Brain microvascular endothelial cell (primary cell): ENCODE data around the gene SLC25A27.

Experiments used
- DNase-seq: peaks from one replicate; pipeline ENCODE4 v3.0.0-alpha.2; 2020
- H3K27ac ChIP-seq: fragments of 250-450 bp; sonication (Bioruptor Pico); 2 replicates; pipeline ENCODE4 v1.5.1; 2020; ENCODE audit warnings: mild to moderate bottlenecking, moderate library complexity
- H3K27me3 ChIP-seq: fragments of 250-450 bp; sonication (Bioruptor Pico); replicated peaks from 2 replicates; pipeline ENCODE4 v1.5.1; 2020; ENCODE audit warnings: mild to moderate bottlenecking
- H3K36me3 ChIP-seq: fragments of 250-450 bp; sonication (Bioruptor Pico); replicated peaks from 2 replicates; pipeline ENCODE4 v1.5.1; 2020; ENCODE audit warnings: mild to moderate bottlenecking
- H3K4me3 ChIP-seq: 2 replicates; pipeline ENCODE4 v1.5.1; 2011; ENCODE audit warnings: low read depth, mild to moderate bottlenecking, control low read depth, low read length, moderate library complexity
- CTCF ChIP-seq: IDR thresholded peaks from 2 replicates; pipeline ENCODE4 v1.5.1; 2011; ENCODE audit warnings: low read depth, mild to moderate bottlenecking, moderate library complexity, low read length, control low read depth, inconsistent platforms; ENCODE audit errors: missing control alignments
- in situ Hi-C: cut with HindIII; loops from 2 replicates; pipeline ENCODE4 v1.10.0; 2017; ENCODE audit warnings: low sequenced_read_pairs, low pct_ligation_motif_present

The SLC25A27 gene

GRCh38 chr6:46632053-46632452 is 20.7 kb upstream of the SLC25A27 start:
- Histone ChIP-seq H3K27me3 (no peaks in the 10 kb centered on the region), H3K4me3 (no peak overlapping the region), H3K36me3 (no peaks in the 10 kb centered on the region), H3K27ac (no peak overlapping the region)
- no peak for TF ChIP-seq CTCF
- in situ Hi-C loops = no loop called here
- no peak for DNase-seq

- no peak for DNase-seq
- no peak overlapping the region for H3K4me3 ChIP-seq
- no peaks in the 10 kb centered on the region for H3K36me3 ChIP-seq
- TF ChIP-seq CTCF = no peak
- H3K27me3 ChIP-seq = no peaks in the 10 kb centered on the region
- no peak overlapping the region for H3K27ac ChIP-seq
- in situ Hi-C loops = no loop called here
Measured at GRCh38 chr6:46635462-46635861, 17.3 kb upstream of the SLC25A27 start.

GRCh38 chr6:46637145-46637544 is 15.6 kb upstream of the SLC25A27 start:
- Histone ChIP-seq H3K36me3 (no peaks in the 10 kb centered on the region), H3K27ac (no peak overlapping the region)
- TF ChIP-seq CTCF = no peak

GRCh38 chr6:46637933-46638332 is 14.8 kb upstream of the SLC25A27 start:
- Histone ChIP-seq H3K4me3 (no peak overlapping the region), H3K27ac (no peak overlapping the region), H3K27me3 (no peaks in the 10 kb centered on the region), H3K36me3 (no peaks in the 10 kb centered on the region)
- in situ Hi-C loops = no loop called here
- no peak for TF ChIP-seq CTCF
- no peak for DNase-seq

More at GRCh38 chr6:46637145-46637544, 15.6 kb upstream of the SLC25A27 start:
- in situ Hi-C loops = no loop called here
- Histone ChIP-seq H3K4me3 (no peak overlapping the region), H3K27me3 (no peaks in the 10 kb centered on the region)
- DNase-seq = no peak

- H3K36me3 ChIP-seq = no peaks in the 10 kb centered on the region
- in situ Hi-C loops = no loop called here
- no peak overlapping the region for H3K27ac ChIP-seq
- no peaks in the 10 kb centered on the region for H3K27me3 ChIP-seq
- no peak overlapping the region for H3K4me3 ChIP-seq
- DNase-seq = no peak
- TF ChIP-seq CTCF = no peak
Measured at GRCh38 chr6:46638650-46639049, 14.1 kb upstream of the SLC25A27 start.

GRCh38 chr6:46642928-46643751 is 9.6 kb upstream of the SLC25A27 start:
- Histone ChIP-seq H3K36me3 (no peaks in the 10 kb centered on the region), H3K27me3 (no peaks in the 10 kb centered on the region), H3K27ac (no peak overlapping the region), H3K4me3 (no peak overlapping the region)
- DNase-seq = no peak
- TF ChIP-seq CTCF = no peak
- in situ Hi-C loops = no loop called here
